Tibial nerve (tissue), 4 donors: Measurements from ENCODE around the gene PRKCE.

ENCODE experiments used
- CTCF ChIP-seq, 5 experiments: fragments of 200-600 bp in 3 of 5; fragments of 450-650 bp in 2 of 5; sonication (generic) in 3 of 5; IDR thresholded peaks; one replicate each; pipeline ENCODE4 v1.5.1; 2016 to 2019; ENCODE audit warnings: antibody characterized with exemption in 5 of 5, mild to moderate bottlenecking in 3 of 5, moderate library complexity in 2 of 5
- EP300 ChIP-seq, 2 donors: sonication (generic); formaldehyde crosslinking; IDR thresholded peaks; one replicate each; pipeline ENCODE4 v1.6.1; 2017; ENCODE audit warnings: antibody characterized with exemption in 2 of 2, mild to moderate bottlenecking in 1 of 2
- POLR2A ChIP-seq, 2 donors: fragments of 450-650 bp; IDR thresholded peaks; one replicate each; pipeline ENCODE4 v1.6.1; 2017; ENCODE audit warnings: antibody characterized with exemption in 2 of 2, mild to moderate bottlenecking in 2 of 2, moderate library complexity in 2 of 2

GRCh38 chr2:46179037-46179621 is 527.7 kb downstream of the PRKCE start:
- TF ChIP-seq POLR2A (IDR thresholded peaks at IDR 0.05) (peak in 1 of 2 donors; percentile 25), CTCF (IDR thresholded peaks at IDR 0.05) (no peak), EP300 (IDR thresholded peaks at IDR 0.05) (peak in 1 of 2 donors; percentile 64)
